Measurements from ENCODE around the gene ATP2B3. TPM values are rescaled to one million over a fixed set of nuclear protein-coding genes. Genes with fewer than 3 reads are reported as not detected.

ATP2B3 gene
- total RNA-seq, 1 experiment from 2014 or later: 0.35 TPM

- Histone ChIP-seq H3K23ac (ENCODE audit: insufficient read length, low read depth, low read length) (no peak overlapping the region), H3K79me1 (ENCODE audit: insufficient read depth, low read depth, low read length, poor library complexity, severe bottlenecking) (no peaks in the 10 kb centered on the region), H4K5ac (ENCODE audit: insufficient read length, low read depth, low read length) (no peak overlapping the region), H3K4me2 (ENCODE audit: insufficient read depth, insufficient read length, low read length) (no peak overlapping the region), H3K18ac (ENCODE audit: insufficient read length, low read depth, low read length) (no peak overlapping the region), H4K8ac (replicated peaks; ENCODE audit: insufficient read length, low read depth, low read length) (no peak overlapping the region), H3T11ph (ENCODE audit: low read length) (no peak overlapping the region), H3K9me3 (ENCODE audit: control insufficient read depth, low read depth, low read length) (peaks cover 29% of the 10 kb centered on the region), H3K23me2 (ENCODE audit: insufficient read length, low read depth, low read length, poor library complexity, severe bottlenecking) (peaks cover 4% of the 10 kb centered on the region), H2AFZ (ENCODE audit: low read length) (no peak overlapping the region), H2BK5ac (ENCODE audit: insufficient read length, low read length) (no peak overlapping the region), H4K91ac (ENCODE audit: insufficient read length, low read depth, low read length) (no peak overlapping the region), H2BK15ac (ENCODE audit: low read depth, low read length) (no peak overlapping the region), H3K14ac (ENCODE audit: insufficient read depth, low read length) (no peak overlapping the region), H2BK20ac (ENCODE audit: low read depth, low read length, poor library complexity, severe bottlenecking) (no peak overlapping the region), H3K4me1 (ENCODE audit: insufficient read depth, low read length) (no peaks in the 10 kb centered on the region), H2BK120ac (ENCODE audit: low read depth, low read length, poor library complexity, severe bottlenecking) (no peak overlapping the region), H3K56ac (ENCODE audit: insufficient read length, low read depth, low read length) (no peak overlapping the region), H3K9ac (ENCODE audit: extremely low read depth, insufficient read length, low read length) (no peak overlapping the region), H3K4ac (ENCODE audit: low read depth, low read length) (no peak overlapping the region), H3K79me2 (ENCODE audit: insufficient read depth, low read length) (no peaks in the 10 kb centered on the region), H2AK5ac (ENCODE audit: insufficient read length, low read length) (no peak overlapping the region), H3K27ac (ENCODE audit: insufficient read length, low read depth, low read length) (no peak overlapping the region), H3K27me3 (ENCODE audit: insufficient read depth, low read length) (peaks cover 13% of the 10 kb centered on the region; the same call in 1 of the 2 replicates), H4K20me1 (ENCODE audit: control insufficient read depth, insufficient read depth, insufficient read length) (peaks cover 2% of the 10 kb centered on the region), H2BK12ac (ENCODE audit: insufficient read length, low read depth, low read length) (no peak overlapping the region)
- no peak for DNase-seq
- no peak for TF ChIP-seq CTCF (conservative IDR thresholded peaks at IDR 0.05)
- H3K4me3 Mint-ChIP-seq: no peak overlapping the region
- peaks cover 4 to 8% (median 4%) of the 10 kb centered on the region in 3 experiments; a peak in 5 of 7 replicates for H3K36me3 Mint-ChIP-seq (ENCODE audit: insufficient read depth in 1 of 3, low read depth in 3 of 3)
- no CpG with 5 or more reads among the region's 8 CpGs for WGBS (ENCODE audit: extremely low coverage, insufficient read length, low lambda C conversion rate)
- no peak overlapping the region for H3K27ac Mint-ChIP-seq
- H3K9me3 Mint-ChIP-seq: peaks cover 42 to 46% of the 10 kb centered on the region in 2 experiments
- H3K4me1 Mint-ChIP-seq: 0 out of 4 replicates have a peak, but pooled peaks cover 2 to 4% of the 10 kb centered on the region in 2 experiments
- peaks cover 48% of the 10 kb centered on the region for H3K27me3 Mint-ChIP-seq (ENCODE audit: low read depth)
Observed at GRCh38 chrX:153515435-153515834, 2.0 kb upstream of the ATP2B3 start.

Data from H9 (cell line).